ENCODE data around the gene ADPRS.

Gene ADPRS

DNA sequence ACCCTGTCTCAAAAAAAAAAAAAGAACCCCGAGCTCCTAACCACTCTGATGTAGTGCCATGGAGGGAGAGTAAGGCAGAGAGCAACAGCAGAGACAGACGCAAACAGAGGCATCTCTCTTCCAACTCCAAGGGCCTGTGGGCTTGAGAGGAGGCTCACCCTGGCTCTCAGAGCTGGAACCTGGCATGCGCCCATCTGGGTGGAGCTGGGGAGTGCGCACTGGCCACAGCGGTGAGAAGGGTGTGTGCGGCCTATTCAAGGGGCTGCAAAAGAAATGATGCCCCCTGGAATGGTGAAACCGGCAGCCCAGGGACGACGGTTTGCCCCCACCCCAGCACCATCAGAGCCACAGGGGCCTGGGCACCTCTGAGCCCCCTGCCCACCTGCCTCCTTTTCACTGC lies 18.7 kb downstream of the ADPRS start:
- no peaks in the 10 kb centered on the region for H3K27me3 ChIP-seq (ENCODE audit: control insufficient read depth in 2 of 2, insufficient read depth in 2 of 2, low read length in 2 of 2)
- no peaks in the 10 kb centered on the region for H3K36me3 ChIP-seq (ENCODE audit: control insufficient read depth in 2 of 2, insufficient read depth in 2 of 2, low read length in 2 of 2)
- no peak overlapping the region for H3K9ac ChIP-seq (ENCODE audit: low read depth in 1 of 2, low read length in 2 of 2)
- no peaks in the 10 kb centered on the region for H3K9me3 ChIP-seq (ENCODE audit: control insufficient read depth in 2 of 2, low read length in 2 of 2)
- H3K4me3 ChIP-seq (ENCODE audit: low read length in 2 of 2) = no peak overlapping the region
- H3K4me1 ChIP-seq (ENCODE audit: control insufficient read depth in 2 of 2, insufficient read depth in 2 of 2, low read length in 2 of 2) = no peaks in the 10 kb centered on the region
- no peak overlapping the region for H3K27ac ChIP-seq (ENCODE audit: low read depth in 2 of 2, low read length in 2 of 2)

DNA sequence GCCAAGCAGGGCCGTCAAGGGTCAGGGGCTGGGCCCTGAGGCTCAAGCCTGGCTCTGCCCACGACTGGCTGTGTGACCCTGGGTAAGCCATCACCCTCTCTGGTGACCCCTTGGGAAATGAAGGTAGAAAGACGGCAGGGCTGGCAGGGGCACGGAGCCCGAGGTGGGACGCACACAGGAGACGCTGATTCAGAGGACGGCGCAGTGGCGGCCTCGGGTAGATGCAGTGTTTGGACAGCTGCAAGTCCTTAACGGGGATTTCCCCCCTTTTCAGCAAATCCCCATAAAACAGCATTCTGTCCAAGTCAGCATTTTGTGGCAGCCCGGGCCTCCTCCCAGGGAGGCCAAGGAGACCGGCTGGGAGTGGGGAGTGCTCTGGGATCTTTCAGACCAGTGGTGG lies 19.6 kb downstream of the ADPRS start:
- Histone ChIP-seq H3K4me1 (ENCODE audit: control insufficient read depth in 2 of 2, insufficient read depth in 2 of 2, low read length in 2 of 2) (no peaks in the 10 kb centered on the region), H3K9ac (ENCODE audit: low read depth in 1 of 2, low read length in 2 of 2) (no peak overlapping the region), H3K9me3 (ENCODE audit: control insufficient read depth in 2 of 2, low read length in 2 of 2) (no peaks in the 10 kb centered on the region), H3K27me3 (ENCODE audit: control insufficient read depth in 2 of 2, insufficient read depth in 2 of 2, low read length in 2 of 2) (no peaks in the 10 kb centered on the region), H3K27ac (ENCODE audit: low read depth in 2 of 2, low read length in 2 of 2) (no peak overlapping the region), H3K4me3 (ENCODE audit: low read length in 2 of 2) (no peak overlapping the region), H3K36me3 (ENCODE audit: control insufficient read depth in 2 of 2, insufficient read depth in 2 of 2, low read length in 2 of 2) (no peaks in the 10 kb centered on the region)

DNA sequence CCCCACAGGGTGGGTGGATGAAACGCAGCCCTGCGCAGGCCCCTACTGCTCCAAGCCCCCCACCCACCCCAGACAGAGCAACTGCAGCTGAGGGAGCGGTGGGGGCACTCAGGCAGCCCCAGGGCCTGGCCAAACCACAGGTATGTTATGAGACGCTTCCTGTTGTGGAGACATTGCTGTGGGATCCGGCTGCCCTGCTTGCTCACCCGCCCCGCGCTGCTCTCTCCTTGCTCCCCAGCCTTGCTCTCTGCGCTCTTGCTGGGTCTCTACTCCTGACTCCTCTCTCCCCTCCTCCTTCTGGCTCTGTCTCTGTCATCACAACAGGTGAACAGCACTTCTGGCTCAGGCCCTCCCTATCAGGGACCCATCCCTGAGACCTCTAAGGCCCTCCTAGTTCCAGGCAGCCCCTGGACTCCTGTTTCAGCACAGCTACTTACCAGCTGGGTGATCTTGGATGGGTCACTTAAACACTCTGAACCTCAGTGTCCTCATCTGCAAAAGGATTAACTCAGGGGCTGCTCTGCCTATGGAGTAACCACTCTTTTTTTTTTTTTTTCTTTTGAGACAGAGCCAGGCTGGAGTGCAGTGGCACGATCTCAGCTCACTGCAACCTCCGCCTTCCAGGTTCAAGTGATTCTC lies 20.5 kb downstream of the ADPRS start:
- Histone ChIP-seq H3K27me3 (ENCODE audit: control insufficient read depth in 2 of 2, insufficient read depth in 2 of 2, low read length in 2 of 2) (no peaks in the 10 kb centered on the region), H3K27ac (ENCODE audit: low read depth in 2 of 2, low read length in 2 of 2) (no peak overlapping the region), H3K4me1 (ENCODE audit: control insufficient read depth in 2 of 2, insufficient read depth in 2 of 2, low read length in 2 of 2) (no peaks in the 10 kb centered on the region), H3K4me3 (ENCODE audit: low read length in 2 of 2) (no peak overlapping the region), H3K9me3 (ENCODE audit: control insufficient read depth in 2 of 2, low read length in 2 of 2) (no peaks in the 10 kb centered on the region), H3K9ac (ENCODE audit: low read depth in 1 of 2, low read length in 2 of 2) (no peak overlapping the region), H3K36me3 (ENCODE audit: control insufficient read depth in 2 of 2, insufficient read depth in 2 of 2, low read length in 2 of 2) (no peaks in the 10 kb centered on the region)

- no peaks in the 10 kb centered on the region for H3K36me3 ChIP-seq (ENCODE audit: control insufficient read depth in 2 of 2, insufficient read depth in 2 of 2, low read length in 2 of 2)
- peaks cover 0 to 2% of the 10 kb centered on the region in 2 donors for H3K4me1 ChIP-seq (ENCODE audit: control insufficient read depth in 2 of 2, insufficient read depth in 2 of 2, low read length in 2 of 2)
- H3K27me3 ChIP-seq (ENCODE audit: control insufficient read depth in 2 of 2, insufficient read depth in 2 of 2, low read length in 2 of 2) = no peaks in the 10 kb centered on the region
- no peak overlapping the region for H3K27ac ChIP-seq (ENCODE audit: low read depth in 2 of 2, low read length in 2 of 2)
- no peak overlapping the region for H3K4me3 ChIP-seq (ENCODE audit: low read length in 2 of 2)
- H3K9ac ChIP-seq (ENCODE audit: low read depth in 1 of 2, low read length in 2 of 2) = no peak overlapping the region
- no peaks in the 10 kb centered on the region for H3K9me3 ChIP-seq (ENCODE audit: control insufficient read depth in 2 of 2, low read length in 2 of 2)
Measured at GRCh38 chr1:36111151-36111550, 22.5 kb downstream of the ADPRS start.

DNA sequence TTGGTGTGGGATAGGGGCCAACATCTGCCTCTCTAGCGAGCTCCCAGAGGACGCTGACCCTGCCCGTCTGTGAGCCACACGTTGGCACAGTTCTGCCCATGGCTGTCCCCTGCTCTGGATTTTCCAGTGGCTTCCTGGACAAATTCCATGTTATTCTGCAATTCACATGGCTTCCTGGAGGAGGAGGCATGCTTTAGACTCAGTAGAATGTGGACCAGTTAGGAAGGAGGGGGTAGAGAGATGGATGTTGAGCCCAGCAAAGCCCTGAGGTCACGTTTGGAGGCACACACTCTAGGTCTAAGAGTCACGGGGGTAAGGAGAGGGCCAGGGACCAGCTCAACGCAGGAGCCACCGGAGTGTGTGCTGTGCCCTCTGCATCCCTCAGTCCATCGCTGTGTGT lies 24.1 kb downstream of the ADPRS start:
- no peaks in the 10 kb centered on the region for H3K9me3 ChIP-seq (ENCODE audit: control insufficient read depth in 2 of 2, low read length in 2 of 2)
- no peaks in the 10 kb centered on the region for H3K27me3 ChIP-seq (ENCODE audit: control insufficient read depth in 2 of 2, insufficient read depth in 2 of 2, low read length in 2 of 2)
- H3K36me3 ChIP-seq (ENCODE audit: control insufficient read depth in 2 of 2, insufficient read depth in 2 of 2, low read length in 2 of 2) = no peaks in the 10 kb centered on the region
- H3K9ac ChIP-seq (ENCODE audit: low read depth in 1 of 2, low read length in 2 of 2) = no peak overlapping the region
- no peak overlapping the region for H3K27ac ChIP-seq (ENCODE audit: low read depth in 2 of 2, low read length in 2 of 2)
- peaks cover 0 to 2% of the 10 kb centered on the region in 2 donors for H3K4me1 ChIP-seq (ENCODE audit: control insufficient read depth in 2 of 2, insufficient read depth in 2 of 2, low read length in 2 of 2)
- no peak overlapping the region for H3K4me3 ChIP-seq (ENCODE audit: low read length in 2 of 2)

DNA sequence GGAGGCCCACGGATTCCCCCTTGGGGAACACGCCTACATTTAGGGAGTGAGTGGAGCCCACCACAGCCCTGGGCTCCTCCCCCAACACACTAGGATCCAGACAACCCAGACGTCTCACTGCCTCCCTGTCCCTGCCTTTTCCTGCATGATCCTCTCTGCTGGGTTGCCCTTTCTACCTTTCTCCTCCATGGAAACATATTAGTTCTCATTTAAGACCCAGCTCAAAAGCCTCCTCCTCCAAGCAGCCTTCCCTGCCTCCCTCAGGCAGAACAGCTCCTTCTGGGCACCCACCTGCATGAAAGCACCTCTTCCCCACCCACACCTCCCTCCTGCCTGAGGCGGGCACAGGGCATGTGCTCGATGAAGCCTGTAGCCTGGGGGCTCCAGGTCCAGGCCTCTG lies 25.7 kb downstream of the ADPRS start:
- Histone ChIP-seq H3K36me3 (ENCODE audit: control insufficient read depth in 2 of 2, insufficient read depth in 2 of 2, low read length in 2 of 2) (no peaks in the 10 kb centered on the region), H3K4me1 (ENCODE audit: control insufficient read depth in 2 of 2, insufficient read depth in 2 of 2, low read length in 2 of 2) (peaks cover 0 to 2% of the 10 kb centered on the region in 2 donors), H3K9me3 (ENCODE audit: control insufficient read depth in 2 of 2, low read length in 2 of 2) (no peaks in the 10 kb centered on the region), H3K4me3 (ENCODE audit: low read length in 2 of 2) (no peak overlapping the region), H3K27ac (ENCODE audit: low read depth in 2 of 2, low read length in 2 of 2) (no peak overlapping the region), H3K9ac (ENCODE audit: low read depth in 1 of 2, low read length in 2 of 2) (no peak overlapping the region), H3K27me3 (ENCODE audit: control insufficient read depth in 2 of 2, insufficient read depth in 2 of 2, low read length in 2 of 2) (no peaks in the 10 kb centered on the region)

DNA sequence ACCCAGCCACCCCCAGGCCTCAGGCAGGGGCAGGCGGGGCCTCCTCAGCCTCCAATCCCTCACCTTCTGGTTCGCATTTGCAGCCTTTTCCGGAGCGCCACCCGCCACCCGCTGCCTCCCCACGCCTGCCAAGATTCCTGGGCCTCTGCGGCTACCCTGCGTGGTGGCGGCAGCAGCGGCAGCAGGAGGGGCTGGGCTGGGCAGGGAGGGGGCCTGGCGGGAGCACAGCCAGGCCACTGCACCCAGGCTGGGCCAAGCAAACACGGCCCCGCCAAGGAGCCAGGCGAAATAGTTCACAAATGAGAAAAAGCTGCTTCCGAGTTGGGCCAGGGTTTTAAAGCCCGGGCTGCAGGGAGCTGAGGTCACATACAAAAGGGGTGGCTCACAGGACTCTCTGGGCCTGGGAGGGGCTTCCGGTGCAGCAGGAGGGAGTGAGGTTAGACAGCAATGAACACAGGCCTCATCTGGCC lies 26.5 kb downstream of the ADPRS start:
- H3K27ac ChIP-seq (ENCODE audit: low read depth in 2 of 2, low read length in 2 of 2) = no peak overlapping the region
- no peak overlapping the region for H3K9ac ChIP-seq (ENCODE audit: low read depth in 1 of 2, low read length in 2 of 2)
- no peak overlapping the region for H3K4me3 ChIP-seq (ENCODE audit: low read length in 2 of 2)
- H3K27me3 ChIP-seq (ENCODE audit: control insufficient read depth in 2 of 2, insufficient read depth in 2 of 2, low read length in 2 of 2) = no peaks in the 10 kb centered on the region
- H3K36me3 ChIP-seq (ENCODE audit: control insufficient read depth in 2 of 2, insufficient read depth in 2 of 2, low read length in 2 of 2) = no peaks in the 10 kb centered on the region
- no peaks in the 10 kb centered on the region for H3K9me3 ChIP-seq (ENCODE audit: control insufficient read depth in 2 of 2, low read length in 2 of 2)
- peaks cover 0 to 2% of the 10 kb centered on the region in 2 donors for H3K4me1 ChIP-seq (ENCODE audit: control insufficient read depth in 2 of 2, insufficient read depth in 2 of 2, low read length in 2 of 2)

- no peaks in the 10 kb centered on the region for H3K9me3 ChIP-seq (ENCODE audit: control insufficient read depth in 2 of 2, low read length in 2 of 2)
- peaks cover 0 to 2% of the 10 kb centered on the region in 2 donors for H3K4me1 ChIP-seq (ENCODE audit: control insufficient read depth in 2 of 2, insufficient read depth in 2 of 2, low read length in 2 of 2)
- no peaks in the 10 kb centered on the region for H3K27me3 ChIP-seq (ENCODE audit: control insufficient read depth in 2 of 2, insufficient read depth in 2 of 2, low read length in 2 of 2)
- H3K4me3 ChIP-seq (ENCODE audit: low read length in 2 of 2) = no peak overlapping the region
- H3K36me3 ChIP-seq (ENCODE audit: control insufficient read depth in 2 of 2, insufficient read depth in 2 of 2, low read length in 2 of 2) = no peaks in the 10 kb centered on the region
- no peak overlapping the region for H3K9ac ChIP-seq (ENCODE audit: low read depth in 1 of 2, low read length in 2 of 2)
- no peak overlapping the region for H3K27ac ChIP-seq (ENCODE audit: low read depth in 2 of 2, low read length in 2 of 2)
Measured at GRCh38 chr1:36115931-36116330, 27.2 kb downstream of the ADPRS start.

DNA sequence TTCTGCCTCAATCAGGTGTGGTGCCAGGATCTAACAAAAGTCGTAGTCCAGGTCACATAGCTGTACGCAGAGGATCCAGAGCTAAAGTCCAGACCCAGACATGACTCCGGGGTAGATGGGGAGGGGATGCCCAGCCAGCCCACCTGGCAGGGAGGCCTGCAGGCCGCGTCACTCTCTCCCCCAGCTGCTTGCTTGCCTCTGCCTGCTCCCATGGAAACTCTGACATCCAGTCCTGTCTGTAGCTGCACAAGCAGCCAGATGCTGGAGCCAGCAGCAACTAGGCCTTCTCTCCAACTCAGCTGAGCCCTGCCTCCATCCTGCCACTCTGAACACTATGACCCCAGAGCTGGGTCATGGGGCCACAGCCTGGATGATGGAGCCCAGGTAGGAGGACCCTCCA lies 28.2 kb downstream of the ADPRS start:
- no peaks in the 10 kb centered on the region for H3K36me3 ChIP-seq (ENCODE audit: control insufficient read depth in 2 of 2, insufficient read depth in 2 of 2, low read length in 2 of 2)
- no peak overlapping the region for H3K9ac ChIP-seq (ENCODE audit: low read depth in 1 of 2, low read length in 2 of 2)
- H3K4me3 ChIP-seq (ENCODE audit: low read length in 2 of 2) = no peak overlapping the region
- H3K4me1 ChIP-seq (ENCODE audit: control insufficient read depth in 2 of 2, insufficient read depth in 2 of 2, low read length in 2 of 2) = peaks cover 0 to 2% of the 10 kb centered on the region in 2 donors
- no peaks in the 10 kb centered on the region for H3K9me3 ChIP-seq (ENCODE audit: control insufficient read depth in 2 of 2, low read length in 2 of 2)
- no peak overlapping the region for H3K27ac ChIP-seq (ENCODE audit: low read depth in 2 of 2, low read length in 2 of 2)
- H3K27me3 ChIP-seq (ENCODE audit: control insufficient read depth in 2 of 2, insufficient read depth in 2 of 2, low read length in 2 of 2) = no peaks in the 10 kb centered on the region

GRCh38 chr1:36118447-36119204 lies 29.9 kb downstream of the ADPRS start:
- Histone ChIP-seq H3K27me3 (ENCODE audit: control insufficient read depth in 2 of 2, insufficient read depth in 2 of 2, low read length in 2 of 2) (peaks cover 3 to 5% of the 10 kb centered on the region in 2 donors), H3K9me3 (ENCODE audit: control insufficient read depth in 2 of 2, low read length in 2 of 2) (no peaks in the 10 kb centered on the region), H3K36me3 (ENCODE audit: control insufficient read depth in 2 of 2, insufficient read depth in 2 of 2, low read length in 2 of 2) (no peaks in the 10 kb centered on the region), H3K4me1 (ENCODE audit: control insufficient read depth in 2 of 2, insufficient read depth in 2 of 2, low read length in 2 of 2) (peaks cover 0 to 2% of the 10 kb centered on the region in 2 donors), H3K9ac (ENCODE audit: low read depth in 1 of 2, low read length in 2 of 2) (no peak overlapping the region), H3K27ac (ENCODE audit: low read depth in 2 of 2, low read length in 2 of 2) (no peak overlapping the region), H3K4me3 (ENCODE audit: low read length in 2 of 2) (no peak overlapping the region)
